PFSK-1 (cell line): ENCODE results near the gene CAMTA1.

Experiments
- FOXP2 ChIP-seq: optimal IDR thresholded peaks from 2 replicates; pipeline ENCODE3; 2011; ENCODE audit warnings: borderline replicate concordance, control low read depth, inconsistent platforms; ENCODE audit not compliant: insufficient read depth; ENCODE audit errors: extremely low read length, extremely low read depth
- POLR2AphosphoS5 ChIP-seq: IDR thresholded peaks from 2 replicates; pipeline ENCODE4 v1.6.1; 2012; ENCODE audit warnings: low read depth, mild to moderate bottlenecking, control low read depth, low read length, moderate library complexity
- REST ChIP-seq, 2 experiments: IDR thresholded peaks; 2 replicates each; pipeline versions ENCODE4 v1.6.1 to v1.8.0; 2011 to 2012; ENCODE audit warnings: low read depth in 2 of 2, low read length in 2 of 2, control low read depth in 1 of 2, inconsistent platforms in 1 of 2, mild to moderate bottlenecking in 1 of 2, moderate library complexity in 1 of 2; ENCODE audit not compliant: insufficient read depth in 1 of 2
- SIN3A ChIP-seq: IDR thresholded peaks from 2 replicates; pipeline ENCODE4 v1.6.1; 2012; ENCODE audit warnings: mild to moderate bottlenecking, low read length, moderate library complexity, borderline replicate concordance; ENCODE audit not compliant: insufficient read depth
- TAF1 ChIP-seq: IDR thresholded peaks from 2 replicates; pipeline ENCODE4 v1.6.1; 2012; ENCODE audit warnings: low read length, control low read depth, borderline replicate concordance; ENCODE audit not compliant: insufficient read depth

The CAMTA1 gene

GRCh38 chr1:7458946-7459345, 673.7 kb downstream of the CAMTA1 start:
- TF ChIP-seq POLR2AphosphoS5 (no peak), SIN3A (no peak), TAF1 (no peak), FOXP2 (no peak), REST (IDR thresholded peaks at IDR 0.05; ENCODE audit: insufficient read depth in 1 of 2, low read depth in 2 of 2, low read length in 2 of 2) (no peak)

- TF ChIP-seq POLR2AphosphoS5 (no peak), TAF1 (no peak)
Measured at GRCh38 chr1:7459914-7460313, 674.7 kb downstream of the CAMTA1 start.

GRCh38 chr1:7460807-7461206, 675.6 kb downstream of the CAMTA1 start:
- TF ChIP-seq POLR2AphosphoS5 (no peak), FOXP2 (no peak), REST (IDR thresholded peaks at IDR 0.05; ENCODE audit: insufficient read depth in 1 of 2, low read depth in 2 of 2, low read length in 2 of 2) (no peak), TAF1 (no peak), SIN3A (no peak)

GRCh38 chr1:7462617-7463016, 677.4 kb downstream of the CAMTA1 start:
- TF ChIP-seq SIN3A (no peak), TAF1 (no peak), POLR2AphosphoS5 (no peak), FOXP2 (no peak), REST (IDR thresholded peaks at IDR 0.05; ENCODE audit: insufficient read depth in 1 of 2, low read depth in 2 of 2, low read length in 2 of 2) (no peak)

- no peak for TF ChIP-seq FOXP2
Measured at GRCh38 chr1:7463526-7463925, 678.3 kb downstream of the CAMTA1 start.

- TF ChIP-seq SIN3A (no peak), POLR2AphosphoS5 (no peak), TAF1 (no peak), FOXP2 (no peak), REST (IDR thresholded peaks at IDR 0.05; ENCODE audit: insufficient read depth in 1 of 2, low read depth in 2 of 2, low read length in 2 of 2) (no peak)
Measured at GRCh38 chr1:7464736-7465135, 679.5 kb downstream of the CAMTA1 start.
